AG04450 (cell line): ENCODE data around the gene MLYCD. TPM values are rescaled to one million over a fixed set of nuclear protein-coding genes. Genes with fewer than 3 reads are reported as not detected.

Experiments
- CTCF ChIA-PET: fragments of 300-600, 350-600 bp; formaldehyde crosslinking; extraction: SDS; loops from one replicate; lab custom pipeline; 2022; ENCODE audit warnings: antibody characterized with exemption, inconsistent platforms; lab: Charles Lee
- POLR2A ChIA-PET: fragments of 350-600 bp; formaldehyde crosslinking; extraction: SDS; loops from one replicate; lab custom pipeline; 2021; ENCODE audit warnings: antibody characterized with exemption, inconsistent platforms; lab: Yijun Ruan, JAX
- DNase-seq: peaks from one replicate; pipeline ENCODE4 v3.0.0-alpha.2; 2011; ENCODE audit warnings: low read depth, low spot score
- H3K27ac ChIP-seq: one replicate; pipeline ENCODE4 v1.5.1; 2012; ENCODE audit warnings: low read depth, low read length, control low read depth
- H3K27me3 ChIP-seq: one replicate; pipeline ENCODE4 v1.6.0; 2012; ENCODE audit warnings: low read length; ENCODE audit not compliant: control insufficient read depth, insufficient read depth
- H3K4me3 ChIP-seq: 2 replicates; pipeline ENCODE4 v1.5.1; 2011; ENCODE audit warnings: mild to moderate bottlenecking, low read depth, low read length, control low read depth
- H3K9me3 ChIP-seq: 2 replicates; pipeline ENCODE4 v1.5.1; 2012; ENCODE audit warnings: low read length; ENCODE audit not compliant: control insufficient read depth, insufficient read depth
- polyA plus RNA-seq: library from polyadenylated mRNA; depleted of rRNA; stranded (reverse); fragments of >200 nt; gene quantifications from 2 replicates; pipeline ENCODE4 v1.2.3, GENCODE V29; 2011
- TF ChIP-seq, protein P1 (sequence below): IDR thresholded peaks from 2 replicates; pipeline ENCODE4 v1.5.1; 2011; ENCODE audit warnings: low read depth, low read length, control low read depth, inconsistent platforms

The MLYCD gene
- polyA plus RNA-seq, 1 experiment, result 2.0 TPM

DNA sequence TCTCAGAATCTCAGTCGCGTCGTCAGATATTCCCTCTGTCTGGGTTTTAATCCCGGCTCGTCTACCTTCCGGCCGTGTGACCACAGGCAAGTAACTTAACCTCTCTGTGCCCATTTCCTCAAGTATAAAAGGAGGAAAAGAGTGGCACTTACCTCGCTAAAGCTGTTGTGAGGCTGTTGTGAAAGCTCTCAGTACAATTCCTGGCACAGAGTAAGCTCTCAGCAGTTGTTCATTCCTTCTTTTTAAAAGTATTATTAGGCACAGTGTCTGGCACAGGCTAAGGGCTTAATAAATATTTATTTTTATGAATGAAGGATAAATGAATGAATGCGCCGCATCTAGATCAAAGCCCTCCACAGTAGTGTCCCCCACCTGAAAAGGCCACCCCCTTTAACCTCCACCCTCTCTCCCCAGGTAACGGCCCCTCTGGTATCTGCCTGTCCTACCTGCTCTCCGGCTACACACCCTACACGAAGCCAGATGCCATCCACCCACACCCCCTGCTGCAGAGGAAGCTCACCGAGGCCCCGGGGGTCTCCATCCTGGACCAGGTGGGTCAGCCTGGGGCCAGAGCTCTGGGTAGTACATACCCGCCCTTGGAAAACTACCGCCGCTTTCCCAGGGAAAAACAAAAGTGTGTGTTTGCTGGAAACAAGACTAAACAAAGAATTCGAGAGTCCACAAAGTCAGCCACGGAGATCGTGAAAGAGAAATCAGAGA, 60.1 kb downstream of the MLYCD start:
- no peak overlapping the region for H3K4me3 ChIP-seq
- H3K9me3 ChIP-seq, result no peaks in the 10 kb centered on the region
- ChIA-PET POLR2A (no interaction called here), CTCF (interaction anchor here (10.9 kb wide), 1 partner anchor 106 kb away, joined by 171 read pairs; no protein-coding TSS in a partner anchor)
- TF ChIP-seq, protein P1, sequence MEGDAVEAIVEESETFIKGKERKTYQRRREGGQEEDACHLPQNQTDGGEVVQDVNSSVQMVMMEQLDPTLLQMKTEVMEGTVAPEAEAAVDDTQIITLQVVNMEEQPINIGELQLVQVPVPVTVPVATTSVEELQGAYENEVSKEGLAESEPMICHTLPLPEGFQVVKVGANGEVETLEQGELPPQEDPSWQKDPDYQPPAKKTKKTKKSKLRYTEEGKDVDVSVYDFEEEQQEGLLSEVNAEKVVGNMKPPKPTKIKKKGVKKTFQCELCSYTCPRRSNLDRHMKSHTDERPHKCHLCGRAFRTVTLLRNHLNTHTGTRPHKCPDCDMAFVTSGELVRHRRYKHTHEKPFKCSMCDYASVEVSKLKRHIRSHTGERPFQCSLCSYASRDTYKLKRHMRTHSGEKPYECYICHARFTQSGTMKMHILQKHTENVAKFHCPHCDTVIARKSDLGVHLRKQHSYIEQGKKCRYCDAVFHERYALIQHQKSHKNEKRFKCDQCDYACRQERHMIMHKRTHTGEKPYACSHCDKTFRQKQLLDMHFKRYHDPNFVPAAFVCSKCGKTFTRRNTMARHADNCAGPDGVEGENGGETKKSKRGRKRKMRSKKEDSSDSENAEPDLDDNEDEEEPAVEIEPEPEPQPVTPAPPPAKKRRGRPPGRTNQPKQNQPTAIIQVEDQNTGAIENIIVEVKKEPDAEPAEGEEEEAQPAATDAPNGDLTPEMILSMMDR, result no peak
- H3K27ac ChIP-seq, result no peak overlapping the region
- H3K27me3 ChIP-seq, result no peaks in the 10 kb centered on the region
- no peak for DNase-seq

DNA sequence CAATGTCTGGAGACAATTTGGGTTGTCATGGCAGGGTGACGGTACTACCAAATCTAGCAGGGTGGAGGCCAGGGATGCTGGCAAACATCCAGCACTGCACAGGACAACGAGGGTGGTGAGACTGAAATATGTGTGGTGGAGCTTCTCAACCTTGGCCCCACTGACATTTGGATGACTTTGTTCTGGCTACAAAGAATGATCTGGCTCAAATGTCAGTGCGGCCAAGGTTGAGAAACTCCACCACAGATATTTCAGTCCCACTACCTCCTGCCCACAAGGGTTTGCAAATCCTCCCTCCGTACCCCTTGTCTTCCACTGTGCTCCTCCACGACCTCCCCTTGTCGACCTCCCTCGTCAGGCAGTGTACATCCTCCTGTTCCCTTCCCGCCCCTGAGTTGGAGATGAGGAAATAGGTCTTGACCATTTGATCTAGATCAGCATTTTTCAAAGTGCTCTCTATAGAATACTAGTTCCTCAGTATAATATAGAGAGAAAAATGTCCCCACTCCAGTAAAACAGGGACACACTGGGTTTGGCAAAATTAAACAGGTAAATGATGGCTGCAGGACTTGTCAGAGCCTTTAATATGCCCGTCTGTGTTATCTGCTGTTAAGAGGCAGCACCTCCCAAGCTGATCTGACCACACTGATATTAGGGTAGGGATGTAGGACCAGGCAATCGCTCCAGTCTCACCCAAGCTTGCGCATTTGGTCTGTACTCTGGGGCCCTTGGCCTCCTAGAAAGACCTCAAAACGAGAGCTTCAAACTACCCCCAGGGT, 60.9 kb downstream of the MLYCD start:
- TF ChIP-seq, protein P1, result no peak
- DNase-seq, result no peak
- H3K9me3 ChIP-seq, result no peaks in the 10 kb centered on the region
- no peaks in the 10 kb centered on the region for H3K27me3 ChIP-seq
- POLR2A ChIA-PET, result no interaction called here
- no peak overlapping the region for H3K4me3 ChIP-seq
- CTCF ChIA-PET, result interaction anchor here (10.9 kb wide), 1 partner anchor 105 kb away, joined by 171 read pairs; no protein-coding TSS in a partner anchor
- H3K27ac ChIP-seq, result no peak overlapping the region

DNA sequence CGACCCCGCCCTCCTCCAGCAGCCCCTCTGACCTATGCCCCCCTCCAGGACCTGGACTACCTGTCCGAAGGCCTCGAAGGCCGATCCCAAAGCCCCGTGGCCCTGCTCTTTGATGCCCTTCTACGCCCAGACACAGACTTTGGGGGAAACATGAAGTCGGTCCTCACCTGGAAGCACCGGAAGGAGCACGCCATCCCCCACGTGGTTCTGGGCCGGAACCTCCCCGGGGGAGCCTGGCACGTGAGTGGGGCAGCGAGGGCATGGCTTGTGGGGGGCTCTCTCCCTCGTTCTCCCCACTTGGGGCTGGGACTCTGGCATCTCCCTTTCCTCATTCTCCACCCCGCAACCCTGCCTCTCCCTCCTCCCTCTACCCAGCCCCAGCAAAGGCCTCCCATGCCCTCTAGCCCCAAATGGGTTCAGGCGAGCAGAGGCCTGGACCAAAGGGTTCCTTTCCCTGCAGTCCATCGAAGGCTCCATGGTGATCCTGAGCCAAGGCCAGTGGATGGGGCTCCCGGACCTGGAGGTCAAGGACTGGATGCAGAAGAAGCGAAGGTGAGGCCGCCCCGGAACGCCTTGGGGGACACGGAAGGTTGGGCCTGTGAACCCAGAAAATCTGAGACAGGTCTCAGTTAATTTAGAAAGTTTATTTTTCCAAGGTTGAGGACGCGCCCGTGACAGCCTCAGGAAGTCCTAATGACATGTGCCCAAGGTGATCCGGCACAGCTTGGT, 61.8 kb downstream of the MLYCD start:
- CTCF ChIA-PET, result interaction anchor here (10.9 kb wide), 1 partner anchor 104 kb away, joined by 171 read pairs; no protein-coding TSS in a partner anchor
- no peak for DNase-seq
- Histone ChIP-seq H3K27ac (no peak overlapping the region), H3K9me3 (no peaks in the 10 kb centered on the region), H3K27me3 (no peaks in the 10 kb centered on the region), H3K4me3 (no peak overlapping the region)
- POLR2A ChIA-PET, result no interaction called here
- TF ChIP-seq, protein P1, result no peak

DNA sequence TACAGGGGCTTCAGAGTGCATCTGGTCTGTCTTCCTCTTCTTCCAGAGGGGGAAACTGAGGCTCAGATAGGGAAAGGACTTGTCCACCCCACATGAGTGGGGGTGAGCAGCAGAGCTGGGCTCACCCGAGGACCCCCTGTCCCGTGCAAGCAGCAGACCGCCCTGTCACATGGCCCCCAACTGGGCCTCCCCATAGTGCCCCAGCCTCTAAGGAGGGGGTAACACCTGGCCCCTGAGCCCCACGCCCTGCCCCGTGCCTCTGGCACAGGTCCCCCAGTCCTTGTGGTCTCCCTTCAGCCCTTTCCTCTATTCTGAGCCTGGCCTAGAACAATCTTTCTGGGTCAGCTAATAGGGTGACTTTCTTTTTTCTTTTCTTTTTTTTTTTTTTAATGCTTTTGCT, 62.7 kb downstream of the MLYCD start:
- CTCF ChIA-PET, result interaction anchor here (10.9 kb wide), 1 partner anchor 103 kb away, joined by 171 read pairs; no protein-coding TSS in a partner anchor
- H3K27ac ChIP-seq, result no peak overlapping the region
- TF ChIP-seq, protein P1, result no peak
- DNase-seq, result no peak
- H3K9me3 ChIP-seq, result no peaks in the 10 kb centered on the region
- POLR2A ChIA-PET, result interaction anchor here (0.6 kb wide), 1 partner anchor 70 kb away, joined by 11 read pairs; no protein-coding TSS in a partner anchor
- H3K4me3 ChIP-seq, result no peak overlapping the region
- H3K27me3 ChIP-seq, result no peaks in the 10 kb centered on the region
